Forelimb muscle (tissue), 1 donor: ENCODE data around the gene CKAP4. TPM values are rescaled to one million over a fixed set of nuclear protein-coding genes. Genes with fewer than 3 reads are reported as not detected.

Experiments used
- DNase-seq: peaks from one replicate; pipeline ENCODE4 v3.0.0-alpha.2; 2013; ENCODE audit warnings: low read depth
- polyA plus RNA-seq: library from polyadenylated mRNA; unstranded; fragments of 120-200 nt; gene quantifications from one replicate; pipeline ENCODE4 v1.2.1, GENCODE V29; 2013; ENCODE audit not compliant: insufficient read length

Gene CKAP4
- polyA plus RNA-seq, 1 donor: 73.5 TPM

DNA sequence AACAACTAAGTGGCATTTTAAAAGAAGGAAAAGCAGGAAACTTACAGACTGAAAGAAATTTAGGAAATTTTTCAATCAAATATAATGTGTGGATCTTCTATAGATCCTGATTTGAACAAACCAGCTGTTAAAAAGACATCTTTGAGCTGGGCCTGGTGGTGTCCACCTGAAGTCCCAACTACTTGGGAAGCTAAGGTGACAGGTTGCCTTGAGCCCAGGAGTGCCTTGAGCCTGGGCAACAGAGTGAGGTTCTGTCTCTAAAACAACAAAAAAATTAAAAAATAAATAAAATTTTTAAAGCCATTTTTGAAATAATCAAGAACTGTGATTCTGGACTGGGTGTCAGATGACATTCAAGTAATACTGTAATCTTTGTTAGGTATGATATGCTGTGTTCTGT lies 7.0 kb downstream of the CKAP4 start:
- no peak for DNase-seq

DNA sequence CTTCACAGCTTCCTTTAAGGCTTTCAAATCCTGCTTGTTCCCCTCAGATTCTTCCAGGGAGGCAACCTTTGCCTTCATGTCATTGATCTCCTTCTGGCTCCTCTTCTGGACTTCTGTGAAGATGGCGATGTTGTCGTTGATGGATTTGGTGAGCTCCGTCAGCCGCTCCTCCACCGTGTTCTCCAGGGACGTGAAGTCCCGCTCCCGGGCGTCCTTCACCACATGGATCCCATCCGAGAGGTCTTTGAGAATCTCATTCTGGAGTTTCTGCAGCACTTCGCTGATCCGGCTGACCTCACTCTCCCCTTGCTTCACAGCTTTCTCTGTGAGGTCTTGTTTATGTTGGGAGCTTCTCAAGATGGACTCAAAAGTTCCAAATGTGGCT lies 7.9 kb downstream of the CKAP4 start:
- no peak for DNase-seq

DNA sequence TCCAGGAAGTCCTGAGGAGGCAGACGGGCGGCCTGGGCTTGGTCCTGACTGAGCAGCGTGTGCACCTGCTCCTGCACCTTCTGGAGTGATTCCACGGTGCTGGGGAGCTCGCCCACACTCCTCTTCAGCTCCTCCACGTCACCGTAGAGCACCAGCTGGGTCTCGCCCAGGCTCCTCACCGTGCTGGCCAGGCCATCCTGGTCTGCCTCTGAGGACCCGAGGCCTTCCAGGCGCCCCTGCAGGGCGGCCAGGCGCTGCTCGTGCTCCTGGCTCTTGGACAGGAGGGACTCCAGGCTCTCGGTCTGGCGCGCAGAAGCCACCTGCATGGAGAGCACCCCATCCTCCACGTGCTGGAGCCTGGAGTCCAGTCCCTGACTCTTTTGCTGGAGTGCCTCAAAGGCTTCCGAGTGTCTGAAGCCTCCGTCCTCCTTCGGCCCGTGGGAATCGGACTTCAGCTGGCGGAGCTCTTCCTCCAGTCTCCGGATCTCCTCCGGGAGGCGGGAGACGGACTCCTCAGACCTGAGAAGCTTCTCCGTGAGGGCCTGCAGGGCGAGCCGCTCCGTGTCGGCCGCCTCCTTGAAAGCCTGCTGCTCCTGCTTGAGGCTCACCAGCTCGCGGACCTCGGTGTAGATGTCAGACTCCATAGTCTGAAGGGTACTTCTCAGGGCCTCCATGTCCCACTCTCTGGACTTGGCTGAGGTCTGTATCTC lies 8.4 kb downstream of the CKAP4 start:
- no peak for DNase-seq

DNA sequence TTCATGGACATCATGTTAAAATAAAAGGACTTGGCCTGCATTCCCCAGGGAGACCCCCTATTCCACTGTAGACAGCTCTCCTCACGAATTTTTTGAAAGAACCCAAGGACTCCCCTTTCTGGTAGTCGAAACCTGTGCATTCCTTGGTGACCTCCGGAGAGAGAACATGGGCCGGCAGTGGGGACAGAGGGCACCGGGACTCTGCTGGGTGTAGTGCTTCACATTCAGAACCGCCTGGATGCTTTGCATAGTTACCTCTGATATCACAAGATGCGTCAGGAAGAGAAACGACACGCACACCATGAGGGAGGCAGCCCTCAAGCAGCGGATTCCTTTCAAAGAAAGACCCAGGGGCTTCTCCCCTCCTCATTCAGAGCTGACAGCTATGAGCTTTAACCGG lies 9.7 kb downstream of the CKAP4 start:
- DNase-seq: no peak

DNA sequence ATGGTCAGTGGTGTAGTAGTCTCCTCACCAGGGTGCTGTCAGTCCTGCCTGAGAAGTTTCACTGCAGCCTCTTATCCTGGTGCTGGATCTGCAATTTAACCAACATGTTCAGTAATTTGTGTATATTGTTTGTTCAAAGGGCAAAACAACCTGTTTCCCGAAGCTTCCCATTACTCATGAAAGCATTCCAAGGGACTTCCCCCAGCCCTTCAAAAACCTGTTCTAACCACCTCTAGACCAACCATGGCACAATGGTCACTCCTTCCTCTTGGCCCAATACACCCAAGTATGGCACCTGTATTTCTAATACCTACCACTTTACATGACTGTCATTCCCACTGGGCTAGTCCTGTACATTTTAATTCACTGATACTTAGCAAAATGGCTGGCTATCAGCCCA lies 12.1 kb downstream of the CKAP4 start:
- DNase-seq: no peak

DNA sequence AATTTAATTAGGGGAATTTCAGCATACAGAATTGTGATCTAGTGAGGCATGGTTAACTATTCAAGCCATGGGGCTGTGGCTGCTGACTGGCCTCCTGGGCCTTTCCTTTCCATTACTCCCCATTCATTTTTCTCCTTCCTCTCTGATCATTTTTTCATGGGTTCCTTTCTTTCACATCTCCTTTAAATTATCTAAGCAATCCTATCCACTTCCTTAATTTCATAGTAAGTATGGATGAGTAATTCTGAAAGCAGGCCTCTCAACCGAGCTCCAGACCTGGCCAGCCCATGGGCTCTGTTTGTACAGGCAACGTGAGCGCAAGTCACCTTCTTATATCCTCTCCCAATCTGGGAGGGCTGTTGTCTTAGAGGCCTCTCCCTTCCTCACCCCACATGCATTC lies 13.4 kb downstream of the CKAP4 start:
- DNase-seq: no peak

DNA sequence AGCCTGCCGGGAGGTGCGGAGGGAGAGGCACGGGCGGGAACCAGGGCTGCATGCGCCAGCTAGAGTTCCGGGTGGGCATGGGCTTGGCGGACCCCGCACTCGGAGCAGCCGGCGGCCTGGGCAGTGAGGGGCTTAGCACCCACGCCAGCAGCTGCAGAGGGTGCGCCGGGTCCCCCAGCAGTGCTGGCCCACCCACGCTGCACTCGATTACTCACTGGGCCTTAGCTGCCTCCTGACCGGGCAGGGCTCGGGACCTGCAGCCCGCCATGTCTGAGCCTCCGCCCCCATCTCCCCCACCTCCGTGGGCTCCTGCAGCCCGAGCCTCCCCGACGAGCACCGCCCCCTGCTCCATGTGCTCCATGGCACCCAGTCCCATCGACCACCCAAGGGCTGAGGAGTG lies 14.8 kb downstream of the CKAP4 start:
- DNase-seq: no peak

DNA sequence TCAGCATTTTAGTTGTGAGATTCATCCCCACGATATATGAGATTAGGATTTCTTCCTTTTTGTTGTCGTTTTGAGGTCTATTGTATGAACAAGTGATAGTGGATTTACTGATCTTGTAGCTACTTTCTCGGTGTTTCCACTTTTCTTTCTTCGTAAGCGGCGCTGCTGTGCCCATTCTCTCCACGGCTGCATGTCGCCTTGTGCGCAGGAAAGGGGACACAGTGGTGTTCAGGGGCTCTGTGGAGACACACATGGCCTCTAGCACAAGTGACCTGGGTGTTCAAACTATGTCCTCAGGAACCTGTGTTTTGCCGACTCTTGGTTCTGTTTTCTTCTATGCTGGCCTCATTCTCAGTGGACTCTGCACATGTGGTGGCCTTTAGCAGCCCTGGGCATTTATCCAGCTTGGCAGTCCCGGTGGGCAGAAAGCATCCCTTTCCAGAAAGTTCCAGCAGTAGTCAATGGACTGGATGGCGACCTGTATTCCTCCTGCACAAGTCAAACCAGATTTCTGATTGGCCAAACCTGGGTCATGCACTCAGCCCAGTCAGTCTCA lies 18.7 kb downstream of the CKAP4 start:
- no peak for DNase-seq

DNA sequence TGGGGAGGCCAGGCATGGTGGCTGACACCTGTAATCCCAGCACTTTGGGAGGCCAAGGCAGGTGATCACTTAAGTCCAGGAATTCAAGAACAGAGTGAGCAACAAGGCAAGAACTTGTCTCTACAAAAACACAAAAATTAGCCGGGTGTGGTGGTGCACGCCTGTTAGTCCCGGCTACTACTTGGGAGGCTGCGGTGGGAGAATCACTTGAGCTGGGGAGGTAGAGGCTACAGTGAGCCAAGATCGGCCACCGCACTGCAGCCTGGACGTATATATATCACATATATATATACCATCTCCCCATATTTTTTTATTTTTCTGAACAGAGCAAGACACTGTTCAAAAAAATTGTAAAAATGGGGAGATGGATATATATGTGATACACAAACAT lies 19.5 kb downstream of the CKAP4 start:
- no peak for DNase-seq

DNA sequence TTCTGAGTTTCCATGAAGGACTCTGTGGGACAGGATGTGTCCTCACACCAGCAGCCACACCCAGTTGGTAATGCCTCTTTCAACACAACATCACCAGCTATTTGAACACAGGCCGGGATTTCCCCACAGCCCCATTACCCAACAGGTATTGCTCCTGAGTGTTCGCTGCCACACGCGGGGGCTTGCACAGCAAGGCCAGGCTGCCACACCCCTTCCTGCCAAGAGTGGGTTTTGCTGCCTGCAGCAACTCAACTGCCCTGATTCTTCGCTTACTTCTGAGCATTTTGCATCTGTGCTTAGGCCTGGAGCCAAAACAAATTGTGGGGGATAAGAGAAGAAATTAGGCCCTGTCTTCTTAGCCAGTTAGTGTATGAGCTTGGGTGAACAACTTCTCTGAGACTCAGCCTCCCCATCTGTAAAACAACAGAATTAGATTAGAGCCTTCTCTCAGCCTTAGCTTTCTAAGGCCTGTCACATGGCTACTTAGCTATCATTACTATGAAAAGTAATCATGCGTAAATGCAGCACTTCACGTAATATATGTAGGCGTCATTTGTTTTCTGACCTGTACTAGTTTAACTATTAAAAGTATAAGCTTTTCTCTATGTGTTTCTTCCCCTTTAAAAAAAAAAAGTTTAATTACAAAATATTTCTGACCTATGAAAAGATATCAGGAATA lies 20.0 kb downstream of the CKAP4 start:
- DNase-seq: no peak

DNA sequence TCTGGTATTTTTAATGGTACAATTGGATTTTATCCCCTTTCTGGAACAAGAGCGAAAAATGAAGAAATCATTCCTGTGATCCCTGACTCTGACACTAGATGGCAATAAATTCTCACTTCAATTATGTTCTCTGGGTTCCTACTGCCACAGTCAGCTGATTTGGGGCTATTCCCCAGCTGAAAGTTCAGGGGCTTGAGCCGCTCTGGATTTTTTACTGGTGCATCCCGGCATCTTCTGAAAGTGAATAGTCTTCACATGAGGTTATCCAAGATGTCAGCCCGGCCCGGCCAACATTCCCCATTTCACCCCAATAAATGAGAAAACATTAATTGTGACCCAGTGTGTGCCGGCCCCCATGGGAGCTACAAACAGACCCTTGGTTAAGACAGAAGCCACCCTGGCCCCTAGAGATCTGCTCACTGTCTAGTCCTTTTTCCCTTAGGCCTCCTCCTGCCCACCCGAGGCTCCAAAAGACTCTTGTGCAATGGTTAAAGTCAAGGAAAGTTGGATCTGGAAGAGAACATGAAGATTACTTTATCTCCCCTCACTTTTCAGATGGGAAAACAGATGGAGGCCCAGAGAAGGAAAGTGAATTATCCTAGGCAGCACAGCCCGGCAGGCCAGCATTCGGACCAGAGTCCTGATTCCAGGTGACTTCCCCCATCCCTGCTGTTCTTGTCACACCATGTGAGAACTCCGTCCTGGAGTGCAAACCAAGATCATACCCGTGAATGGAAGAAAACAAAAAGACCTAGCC lies 20.8 kb downstream of the CKAP4 start:
- no peak for DNase-seq

DNA sequence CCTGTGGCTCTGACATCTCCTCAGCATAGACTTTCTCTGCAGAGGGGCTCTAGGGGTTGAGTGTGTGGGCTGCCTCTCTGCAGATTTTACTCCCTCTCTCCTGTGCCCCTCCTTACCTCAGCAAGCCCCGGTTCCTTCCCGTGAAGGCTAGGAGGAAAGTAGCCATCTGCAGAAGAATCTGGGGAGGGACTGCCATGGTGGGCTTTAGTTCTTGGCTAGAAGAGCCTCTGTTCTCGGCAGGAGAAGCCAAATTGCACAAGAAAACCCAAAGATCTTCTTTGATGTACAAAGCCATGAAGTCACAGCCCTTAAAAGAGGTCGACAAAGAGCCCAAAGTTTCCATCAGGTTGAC lies 23.5 kb downstream of the CKAP4 start:
- no peak for DNase-seq

DNA sequence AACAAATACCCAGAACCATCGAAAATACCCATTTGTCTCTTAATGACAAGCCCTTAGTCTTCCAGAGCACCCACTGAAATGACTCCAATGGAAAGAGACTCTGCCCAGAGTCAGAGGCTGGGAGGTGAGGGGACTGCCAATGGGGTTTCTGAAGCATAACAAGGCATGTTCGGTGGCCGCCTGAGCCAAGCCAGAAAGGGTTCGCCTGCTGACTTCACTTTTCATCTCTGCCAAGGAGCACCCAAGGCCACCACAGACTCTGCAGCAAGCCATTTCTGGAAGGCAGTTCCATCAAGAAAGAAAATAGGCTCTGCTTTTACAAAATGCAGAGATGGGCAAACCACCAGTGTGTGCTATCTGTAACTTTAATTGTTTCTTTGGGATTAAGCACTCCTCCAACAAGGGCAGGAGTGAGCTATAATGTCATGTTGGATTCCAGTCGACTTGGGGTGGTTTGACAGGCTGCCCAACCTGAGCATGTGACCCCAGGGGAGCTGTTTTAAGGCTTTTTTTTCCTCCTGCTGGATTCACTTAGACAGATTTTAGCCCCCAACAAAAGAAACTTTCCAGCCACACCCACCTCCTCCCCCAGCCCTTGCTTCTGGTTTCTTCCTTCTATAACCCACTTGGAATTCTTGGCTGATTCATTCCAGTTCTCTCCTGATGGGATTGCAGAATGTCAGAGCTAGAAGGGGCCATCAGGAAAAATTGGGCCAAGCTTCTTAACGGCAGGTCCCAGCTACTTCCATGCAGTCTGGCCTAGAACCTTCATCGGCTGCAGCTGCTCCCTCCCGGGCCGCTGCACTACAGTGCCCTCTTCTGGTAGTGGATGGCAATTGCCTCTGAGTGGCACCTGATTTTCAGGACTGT lies 24.1 kb downstream of the CKAP4 start:
- DNase-seq: no peak

DNA sequence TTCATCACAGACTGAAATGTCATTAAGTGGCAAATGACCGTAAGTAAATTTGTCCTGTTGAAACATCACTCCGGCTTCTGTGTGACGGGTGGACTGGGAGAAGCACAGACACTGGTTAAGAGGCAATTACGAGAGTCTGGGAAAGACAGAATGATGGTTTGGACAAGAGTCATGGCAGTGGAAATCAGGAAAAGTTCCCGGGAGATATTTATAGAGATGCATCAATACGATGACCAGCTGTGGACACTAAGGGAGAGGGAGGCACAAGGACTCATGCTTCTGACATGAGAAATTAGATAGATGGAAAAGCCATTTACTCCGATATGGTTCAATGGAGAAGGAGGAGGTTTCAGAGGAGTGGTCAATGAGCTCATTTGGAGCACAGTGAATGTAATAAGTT lies 27.3 kb downstream of the CKAP4 start:
- DNase-seq: no peak

DNA sequence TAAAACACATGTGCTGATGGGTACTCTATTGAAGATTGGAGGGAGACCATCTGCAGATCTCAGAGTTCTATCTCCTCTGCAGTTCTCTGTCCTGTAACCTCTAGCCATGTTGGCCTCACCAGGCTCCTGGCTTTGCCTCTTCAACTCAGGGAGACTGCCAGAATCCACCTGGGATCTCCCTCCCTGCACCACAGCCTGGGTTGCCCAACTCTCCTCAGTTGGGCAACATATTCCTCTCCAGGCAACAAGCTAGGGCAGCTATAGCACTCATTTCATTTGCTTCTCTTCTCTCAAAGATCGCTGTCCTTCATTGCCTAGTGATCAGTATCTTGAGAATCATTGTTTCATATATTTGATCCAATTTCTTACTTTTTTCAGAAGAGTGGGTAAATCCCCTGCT lies 28.8 kb downstream of the CKAP4 start:
- no peak for DNase-seq

DNA sequence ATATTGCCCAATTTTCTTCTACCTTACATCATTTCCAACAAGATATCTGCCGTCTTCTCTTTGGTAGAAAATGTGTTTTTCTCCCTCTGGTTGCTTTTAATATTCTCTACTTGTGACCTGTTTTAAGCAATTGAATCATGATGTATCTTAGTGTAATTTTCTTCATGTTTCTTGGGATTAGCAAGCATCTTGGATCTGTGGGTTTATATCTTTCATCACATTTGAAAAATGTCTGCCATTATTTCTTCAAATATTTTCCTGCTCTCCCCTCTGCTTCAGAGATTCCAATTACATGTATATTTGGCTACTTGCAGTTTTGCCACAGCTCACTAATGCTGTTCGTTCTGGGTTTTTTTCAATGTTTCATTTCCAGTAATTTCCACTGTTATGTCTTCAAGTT lies 30.1 kb downstream of the CKAP4 start:
- DNase-seq: no peak

DNA sequence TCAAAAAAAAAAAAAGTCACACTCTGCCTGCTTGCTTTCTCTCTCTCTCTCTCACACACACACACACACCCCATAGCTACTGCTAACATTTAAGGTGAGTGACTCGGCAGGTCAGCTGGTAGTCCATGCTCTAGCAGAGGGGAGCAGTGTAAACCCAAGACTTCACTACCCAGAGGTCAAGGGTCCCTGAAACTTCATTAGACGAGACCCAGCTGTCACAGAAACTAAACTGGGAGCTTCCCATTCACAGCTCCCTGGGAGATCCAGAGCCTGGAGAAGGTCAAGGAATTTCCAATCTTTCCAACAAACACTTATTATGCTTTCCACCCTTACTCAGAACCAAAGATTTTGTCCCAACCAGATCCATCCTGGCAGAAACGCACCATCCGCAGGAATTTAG lies 33.2 kb downstream of the CKAP4 start:
- no peak for DNase-seq

DNA sequence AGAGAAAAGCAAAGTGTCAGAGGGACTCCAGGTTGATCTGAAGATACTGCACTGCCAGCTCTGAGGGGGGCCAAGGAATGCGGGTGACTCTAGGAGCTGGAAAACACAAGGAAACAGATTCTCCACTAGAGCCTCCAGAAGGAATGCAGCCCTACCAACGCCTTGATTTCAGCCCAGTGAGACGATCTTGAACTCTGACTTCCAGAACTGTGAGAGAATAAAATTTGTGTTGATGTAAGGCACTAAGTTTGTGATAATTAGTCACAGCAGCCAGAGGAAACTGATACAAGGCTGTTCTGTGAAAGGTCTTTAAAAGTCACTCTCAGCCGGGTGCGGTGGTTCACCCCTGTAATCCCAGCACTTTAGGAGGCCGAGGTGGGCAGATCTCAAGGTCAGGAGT lies 34.2 kb downstream of the CKAP4 start:
- no peak for DNase-seq

DNA sequence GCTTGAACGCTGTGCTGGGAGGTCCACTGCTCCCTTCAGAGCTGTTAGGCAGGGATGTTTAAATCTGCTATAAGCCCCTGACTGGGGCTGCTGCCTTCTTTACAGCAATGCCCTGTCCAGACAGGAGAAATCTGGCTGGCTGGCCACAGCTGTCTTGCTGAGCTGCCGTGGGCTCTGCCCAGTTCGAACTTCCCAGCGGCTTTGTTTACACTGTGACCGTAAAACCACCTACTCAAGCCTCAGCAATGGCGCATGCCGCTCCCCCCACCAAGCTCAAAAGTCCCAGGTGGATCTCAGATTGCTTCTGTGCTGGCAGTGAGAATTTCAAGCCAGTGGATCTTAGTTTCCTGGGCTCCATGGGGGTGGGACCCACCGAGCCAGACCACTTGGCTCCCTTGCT lies 35.8 kb downstream of the CKAP4 start:
- no peak for DNase-seq

DNA sequence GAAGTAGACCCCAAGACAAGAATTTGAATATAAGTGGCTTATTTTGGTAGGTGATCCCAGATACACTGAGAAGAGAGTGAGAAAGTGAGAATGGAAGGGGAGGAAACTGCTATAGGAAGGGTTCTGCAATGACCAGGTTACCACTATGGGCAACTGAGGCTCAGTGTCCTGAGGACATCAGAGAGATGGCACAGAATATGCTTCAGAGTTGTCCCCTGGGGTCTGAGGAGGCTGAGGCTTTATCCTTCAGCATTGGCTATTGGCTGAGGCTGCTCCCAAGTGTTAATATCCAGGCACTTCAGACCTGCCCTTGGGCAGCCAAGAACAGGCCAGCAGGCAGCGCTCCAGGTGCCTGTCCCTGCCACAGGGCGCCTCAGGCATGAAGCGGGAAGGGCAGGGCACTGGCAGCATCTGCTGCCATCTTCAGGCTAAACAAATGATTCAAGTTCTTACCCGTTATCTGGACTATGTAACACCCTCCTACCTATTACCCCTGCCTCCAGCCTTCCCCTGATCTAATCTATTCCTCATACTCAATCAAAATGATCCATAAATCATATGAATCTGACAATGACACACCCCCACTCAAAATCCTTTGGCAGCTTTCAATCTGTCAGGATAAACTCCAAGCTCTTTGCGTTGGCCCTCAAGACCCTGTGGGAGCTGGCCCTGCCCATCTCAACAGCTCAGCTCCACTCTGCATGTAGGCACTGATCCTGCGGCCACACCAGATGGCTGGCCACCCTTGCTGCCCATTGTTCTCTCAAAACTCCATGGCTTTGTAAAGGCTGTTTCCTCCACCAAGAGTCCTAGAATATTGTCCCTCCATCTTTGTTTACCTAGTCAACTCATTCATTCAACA lies 42.4 kb downstream of the CKAP4 start:
- no peak for DNase-seq

DNA sequence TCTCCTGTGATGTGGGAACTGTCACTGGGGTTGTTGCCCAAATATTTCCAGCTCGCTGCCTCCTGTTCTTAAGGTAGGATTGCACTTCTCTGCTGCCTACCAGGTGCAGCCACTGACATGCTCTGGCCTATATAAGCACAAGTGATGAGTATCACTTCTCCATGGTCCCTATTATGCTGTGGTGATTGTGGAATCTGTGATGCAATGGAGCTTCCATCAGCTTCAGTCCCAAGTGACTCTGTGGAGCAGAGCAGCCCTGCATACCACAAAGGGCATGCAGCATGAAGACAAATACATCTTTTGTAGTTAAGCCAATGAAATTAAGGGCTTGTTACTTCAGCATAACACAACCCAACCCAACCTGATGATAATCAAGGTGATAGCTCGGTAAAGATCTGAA lies 43.5 kb downstream of the CKAP4 start:
- DNase-seq: no peak
